Activated CD8-positive, alpha-beta T cell treated with anti-CD3 and anti-CD28 coated beads for 36 hours (primary cell): ENCODE data around the gene TEX261. TPM values are rescaled to one million over a fixed set of nuclear protein-coding genes. Genes with fewer than 3 reads are reported as not detected.
A peak's percentile ranks its signal among the peaks of the same experiment; 100 is the strongest.

ENCODE experiments used
- ATAC-seq: fragments of 200-7000 bp; cut with Tn5 transposase; one replicate; pipeline ENCODE4 v1.10.0; 2021; ENCODE audit warnings: mild to moderate bottlenecking, moderate library complexity
- CTCF ChIA-PET: fragments of 350-600 bp; sonication (Branson Sonifier 250); formaldehyde crosslinking; loops from one replicate; lab custom pipeline; 2021; ENCODE audit warnings: antibody characterized with exemption; lab: Charles Lee
- POLR2A ChIA-PET: fragments of 350-600 bp; sonication (Branson Sonifier 250); formaldehyde crosslinking; loops from one replicate; lab custom pipeline; 2021; ENCODE audit warnings: antibody characterized with exemption; lab: Charles Lee
- DNase-seq: peaks from one replicate; pipeline ENCODE4 v3.0.0-alpha.2; 2020
- H3K27ac Mint-ChIP-seq: one replicate; pipeline ENCODE4 v1.8.0; 2021; ENCODE audit warnings: mild to moderate bottlenecking, mixed read lengths
- H3K27me3 Mint-ChIP-seq: one replicate; pipeline ENCODE4 v1.8.0; 2021; ENCODE audit warnings: mixed read lengths
- H3K36me3 Mint-ChIP-seq: one replicate; pipeline ENCODE4 v1.8.0; 2021; ENCODE audit warnings: low read depth, mixed read lengths
- H3K4me1 Mint-ChIP-seq: one replicate; pipeline ENCODE4 v1.8.0; 2021; ENCODE audit warnings: low read depth, mixed read lengths
- H3K4me3 Mint-ChIP-seq: one replicate; pipeline ENCODE4 v1.8.0; 2021; ENCODE audit warnings: mild to moderate bottlenecking, moderate library complexity, mixed read lengths
- H3K9me3 Mint-ChIP-seq: one replicate; pipeline ENCODE4 v1.8.0; 2021; ENCODE audit warnings: mixed read lengths
- CTCF ChIP-seq: fragments of 200-600 bp; IDR thresholded peaks from one replicate; pipeline ENCODE4 v1.8.0; 2022; ENCODE audit warnings: antibody characterized with exemption, mild to moderate bottlenecking
- intact Hi-C: fragments of 100-400 bp; cut with micrococcal nuclease; formaldehyde crosslinking; loops from one replicate; pipeline ENCODE4 v1.10.0; 2022
- total RNA-seq, 2 experiments: library from RNA; stranded (reverse); gene quantifications; one replicate each; pipeline ENCODE4 v1.2.3, GENCODE V29; 2021

The TEX261 gene
- total RNA-seq, 2 experiments from 2014 or later, result 38.8 to 39.9 TPM

GRCh38 chr2:70948337-70949003, 46.2 kb downstream of the TEX261 start:
- peaks cover 6% of the 10 kb centered on the region for H3K4me1 Mint-ChIP-seq
- ChIA-PET CTCF (interaction anchor here (0.6 to 3.9 kb wide), 51 partner anchors 9 to 646 kb away, joined by 3 to 117 read pairs (median 5); partner anchors contain the start of genes ANKRD53, ATP6V1B1 and FIGLA), POLR2A (no interaction called here)
- intact Hi-C loops, result loop anchor here (5.0 kb wide), 2 partner anchors 76 to 161 kb away; no protein-coding TSS in a partner anchor
- peaks cover 10% of the 10 kb centered on the region for H3K27me3 Mint-ChIP-seq
- DNase-seq (peak; percentile 85), ATAC-seq (peak; percentile 96)
- no peaks in the 10 kb centered on the region for H3K36me3 Mint-ChIP-seq
- peak overlapping the region; percentile 74 for H3K4me3 Mint-ChIP-seq
- peak; percentile 88 for TF ChIP-seq CTCF
- peak overlapping the region; percentile 51 for H3K27ac Mint-ChIP-seq
- H3K9me3 Mint-ChIP-seq, result no peaks in the 10 kb centered on the region

GRCh38 chr2:70947556-70948184, 47.0 kb downstream of the TEX261 start:
- H3K27me3 Mint-ChIP-seq, result peaks cover 9% of the 10 kb centered on the region
- CTCF ChIA-PET, result interaction anchor here (0.6 to 3.9 kb wide), 52 partner anchors 7 to 645 kb away, joined by 3 to 117 read pairs (median 5); partner anchors contain the start of genes ANKRD53, ATP6V1B1 and FIGLA
- POLR2A ChIA-PET, result no interaction called here
- TF ChIP-seq CTCF, result no peak
- peaks cover 6% of the 10 kb centered on the region for H3K4me1 Mint-ChIP-seq
- H3K9me3 Mint-ChIP-seq, result no peaks in the 10 kb centered on the region
- intact Hi-C loops, result loop anchor here (5.0 kb wide), 2 partner anchors 75 to 160 kb away; no protein-coding TSS in a partner anchor
- peak; percentile 33 for DNase-seq
- H3K36me3 Mint-ChIP-seq, result no peaks in the 10 kb centered on the region
- peak; percentile 45 for ATAC-seq
- H3K4me3 Mint-ChIP-seq, result peak overlapping the region; percentile 74
- no peak overlapping the region for H3K27ac Mint-ChIP-seq

GRCh38 chr2:70946832-70947442, 47.7 kb downstream of the TEX261 start:
- TF ChIP-seq CTCF, result peak; percentile 87
- DNase-seq (peak; percentile 76), ATAC-seq (no peak)
- POLR2A ChIA-PET, result no interaction called here
- Mint-ChIP-seq H3K27me3 (peaks cover 9% of the 10 kb centered on the region), H3K9me3 (no peaks in the 10 kb centered on the region), H3K27ac (no peak overlapping the region), H3K4me1 (peaks cover 6% of the 10 kb centered on the region), H3K36me3 (no peaks in the 10 kb centered on the region), H3K4me3 (peak overlapping the region; percentile 74)
- CTCF ChIA-PET, result interaction anchor here (0.6 to 3.9 kb wide), 33 partner anchors 8 to 644 kb away, joined by 3 to 117 read pairs (median 6); partner anchors contain the start of genes ANKRD53, ATP6V1B1 and FIGLA
- intact Hi-C loops, result loop anchor here (5.0 kb wide), 2 partner anchors 75 to 160 kb away; no protein-coding TSS in a partner anchor

GRCh38 chr2:70944111-70944690, 50.5 kb downstream of the TEX261 start:
- no peak for TF ChIP-seq CTCF
- POLR2A ChIA-PET, result interaction anchor here (0.6 kb wide), 1 partner anchor 300 kb away, joined by 3 read pairs; no protein-coding TSS in a partner anchor
- no peak overlapping the region for H3K27ac Mint-ChIP-seq
- DNase-seq, result no peak
- no peak for ATAC-seq
- CTCF ChIA-PET, result interaction anchor here (1.1 kb wide), 1 partner anchor 11 kb away, joined by 3 read pairs; no protein-coding TSS in a partner anchor
- H3K9me3 Mint-ChIP-seq, result no peaks in the 10 kb centered on the region
- peaks cover 6% of the 10 kb centered on the region for H3K4me1 Mint-ChIP-seq
- no peaks in the 10 kb centered on the region for H3K36me3 Mint-ChIP-seq
- H3K27me3 Mint-ChIP-seq, result peaks cover 12% of the 10 kb centered on the region
- H3K4me3 Mint-ChIP-seq, result no peak overlapping the region
- intact Hi-C loops, result no loop called here
